ENCODE measurements around the gene PIP5K1A.
A peak's percentile ranks its signal among the peaks of the same experiment; 100 is the strongest.

- TF ChIP-seq GATA2 (IDR thresholded peaks at IDR 0.05; ENCODE audit: low read depth, low read length) (0 out of 2 replicates have a peak, but pooled peaks have one; percentile 3), GATA3 (IDR thresholded peaks at IDR 0.05; ENCODE audit: low read depth, low read length) (no peak)
Observed at GRCh38 chr1:151165281-151165737, 33.0 kb upstream of the PIP5K1A start.
